Stomach (tissue), 4 donors: Measurements from ENCODE around the gene CD9.

Experiments used
- EP300 ChIP-seq: sonication (generic); formaldehyde crosslinking; IDR thresholded peaks from one replicate; pipeline ENCODE4 v1.6.1; 2017; ENCODE audit warnings: antibody characterized with exemption
- POLR2A ChIP-seq, 4 donors: fragments of 450-650 bp; IDR thresholded peaks; one replicate each; pipeline ENCODE4 v1.6.1; 2016; ENCODE audit warnings: antibody characterized with exemption in 4 of 4, control low read depth in 2 of 4, mild to moderate bottlenecking in 1 of 4, moderate library complexity in 1 of 4
- POLR2AphosphoS5 ChIP-seq, 3 donors: sonication (generic); formaldehyde crosslinking; IDR thresholded peaks; one replicate each; pipeline ENCODE4 v1.6.1; 2016; ENCODE audit warnings: antibody characterized with exemption in 3 of 3
- TF ChIP-seq, protein P1 (sequence below), 7 experiments: fragments of 450-650 bp in 4 of 7; fragments of 200-600 bp in 3 of 7; sonication (generic) in 3 of 7; IDR thresholded peaks; one replicate each; pipeline ENCODE4 v1.5.1; 2016 to 2019; ENCODE audit warnings: antibody characterized with exemption in 7 of 7, control low read depth in 2 of 7, mild to moderate bottlenecking in 1 of 7

DNA sequence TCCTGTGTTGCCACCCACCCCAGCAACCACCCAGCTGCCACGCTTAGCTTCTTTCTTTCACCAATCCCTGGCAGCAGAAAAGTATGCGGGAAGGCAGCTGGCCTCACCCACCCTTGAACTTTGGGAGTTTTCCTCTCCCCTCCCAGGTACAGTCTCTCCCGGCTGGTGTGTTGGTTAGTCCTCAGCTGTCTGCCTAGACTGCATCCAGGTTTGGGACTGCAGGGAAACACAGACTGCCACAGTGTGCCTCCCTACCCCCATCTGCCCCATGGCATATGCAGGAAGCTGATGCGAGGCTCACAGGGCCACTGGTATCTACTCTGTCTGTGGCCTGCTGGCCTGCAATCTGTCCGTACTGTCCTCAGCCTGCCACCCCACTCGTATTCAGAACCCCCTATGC is 2.1 kb downstream of the CD9 start:
- TF ChIP-seq, protein P1, sequence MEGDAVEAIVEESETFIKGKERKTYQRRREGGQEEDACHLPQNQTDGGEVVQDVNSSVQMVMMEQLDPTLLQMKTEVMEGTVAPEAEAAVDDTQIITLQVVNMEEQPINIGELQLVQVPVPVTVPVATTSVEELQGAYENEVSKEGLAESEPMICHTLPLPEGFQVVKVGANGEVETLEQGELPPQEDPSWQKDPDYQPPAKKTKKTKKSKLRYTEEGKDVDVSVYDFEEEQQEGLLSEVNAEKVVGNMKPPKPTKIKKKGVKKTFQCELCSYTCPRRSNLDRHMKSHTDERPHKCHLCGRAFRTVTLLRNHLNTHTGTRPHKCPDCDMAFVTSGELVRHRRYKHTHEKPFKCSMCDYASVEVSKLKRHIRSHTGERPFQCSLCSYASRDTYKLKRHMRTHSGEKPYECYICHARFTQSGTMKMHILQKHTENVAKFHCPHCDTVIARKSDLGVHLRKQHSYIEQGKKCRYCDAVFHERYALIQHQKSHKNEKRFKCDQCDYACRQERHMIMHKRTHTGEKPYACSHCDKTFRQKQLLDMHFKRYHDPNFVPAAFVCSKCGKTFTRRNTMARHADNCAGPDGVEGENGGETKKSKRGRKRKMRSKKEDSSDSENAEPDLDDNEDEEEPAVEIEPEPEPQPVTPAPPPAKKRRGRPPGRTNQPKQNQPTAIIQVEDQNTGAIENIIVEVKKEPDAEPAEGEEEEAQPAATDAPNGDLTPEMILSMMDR (IDR thresholded peaks at IDR 0.05), result no peak
- TF ChIP-seq POLR2A (IDR thresholded peaks at IDR 0.05) (no peak), EP300 (no peak), POLR2AphosphoS5 (IDR thresholded peaks at IDR 0.05) (no peak)
